Progenitor cell of endocrine pancreas (in vitro differentiated cells): ENCODE measurements around the gene CHRND. TPM values are rescaled to one million over a fixed set of nuclear protein-coding genes. Genes with fewer than 3 reads are reported as not detected.

Source experiments
- DNase-seq: peaks from one replicate; pipeline ENCODE4 v3.0.0; 2021; ENCODE audit warnings: low spot score; ENCODE audit not compliant: unreplicated experiment
- H3K27ac Mint-ChIP-seq: 2 replicates; pipeline ENCODE4 v1.8.0; 2021; ENCODE audit warnings: mild to moderate bottlenecking, moderate library complexity, mixed read lengths
- H3K27me3 Mint-ChIP-seq: 2 replicates; pipeline ENCODE4 v1.8.0; 2021; ENCODE audit warnings: mixed read lengths
- H3K36me3 Mint-ChIP-seq: 2 replicates; pipeline ENCODE4 v1.8.0; 2022; ENCODE audit warnings: mixed read lengths; ENCODE audit not compliant: insufficient read depth
- H3K4me1 Mint-ChIP-seq: 2 replicates; pipeline ENCODE4 v1.8.0; 2021; ENCODE audit warnings: low read depth, mixed read lengths
- H3K4me3 Mint-ChIP-seq: 2 replicates; pipeline ENCODE4 v1.8.0; 2021; ENCODE audit warnings: low read depth, mild to moderate bottlenecking, moderate library complexity, mixed read lengths
- H3K9me3 Mint-ChIP-seq: 2 replicates; pipeline ENCODE4 v1.8.0; 2021; ENCODE audit warnings: low read depth, mixed read lengths
- CTCF ChIP-seq: fragments of 200-600 bp; sonication (generic); IDR thresholded peaks from one replicate; pipeline ENCODE4 v1.5.0; 2021; ENCODE audit warnings: antibody characterized with exemption, mild to moderate bottlenecking; ENCODE audit not compliant: unreplicated experiment
- total RNA-seq: library from RNA; stranded (reverse); gene quantifications from 2 replicates; pipeline ENCODE4 v1.2.1, GENCODE V29; 2021

The CHRND gene
- total RNA-seq, 1 donor from 2014 or later = 0.12 TPM

GRCh38 chr2:232479341-232480200 is 46.4 kb upstream of the CHRND start:
- no peaks in the 10 kb centered on the region for H3K4me1 Mint-ChIP-seq
- no peaks in the 10 kb centered on the region for H3K36me3 Mint-ChIP-seq
- H3K27ac Mint-ChIP-seq = no peak overlapping the region
- DNase-seq = no peak
- peak; percentile 18 for TF ChIP-seq CTCF
- no peaks in the 10 kb centered on the region for H3K9me3 Mint-ChIP-seq
- no peak overlapping the region for H3K4me3 Mint-ChIP-seq
- peaks cover 37% of the 10 kb centered on the region for H3K27me3 Mint-ChIP-seq

DNA sequence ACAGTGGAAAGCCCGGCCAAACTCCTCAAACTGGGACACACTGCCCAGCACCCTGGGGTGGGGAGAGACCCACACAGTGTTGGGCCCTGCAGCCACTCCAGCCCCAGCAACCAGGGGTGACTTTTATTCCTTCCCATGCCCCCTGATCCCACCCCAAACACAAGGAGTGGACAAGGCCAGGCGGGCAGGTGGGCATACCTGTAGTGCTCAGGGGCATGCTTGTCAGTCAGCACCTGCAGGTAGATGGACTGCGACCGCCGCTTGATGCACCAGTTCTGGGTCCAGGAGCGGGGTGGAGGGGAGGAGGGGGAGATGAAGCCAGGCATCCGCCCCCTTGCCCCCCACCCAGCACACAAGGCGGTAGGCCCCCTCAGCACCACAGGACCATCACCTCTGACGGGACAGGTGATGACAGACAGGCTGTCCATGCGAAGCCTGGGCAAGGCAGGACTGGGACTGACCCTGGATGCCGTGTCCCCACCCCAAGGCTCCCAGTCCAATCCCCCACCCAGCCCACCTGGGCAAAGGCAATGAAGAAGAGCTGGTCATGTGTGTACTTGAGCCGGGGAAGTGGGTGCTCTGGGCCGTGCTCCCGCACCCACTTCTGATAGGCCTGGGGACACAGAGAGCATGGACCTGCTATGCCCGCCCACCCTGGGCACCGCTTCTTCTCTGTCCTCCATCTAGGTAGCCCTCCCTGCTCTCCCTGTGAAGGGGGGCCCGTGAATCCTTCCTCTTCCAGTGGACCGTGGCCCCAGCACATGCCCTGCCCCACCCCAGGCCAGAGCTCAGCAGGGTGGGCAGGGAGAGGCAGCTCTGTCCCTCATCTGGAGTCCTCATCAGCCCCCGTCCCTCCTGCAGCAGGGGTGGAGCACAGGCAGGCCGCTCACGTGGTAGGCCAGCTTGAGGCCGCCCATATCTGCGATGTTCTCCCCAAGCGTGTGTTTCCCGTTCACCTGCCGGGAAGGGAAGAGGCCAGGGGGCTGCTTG is 45.5 kb upstream of the CHRND start:
- no peaks in the 10 kb centered on the region for H3K36me3 Mint-ChIP-seq
- H3K9me3 Mint-ChIP-seq = no peaks in the 10 kb centered on the region
- H3K4me1 Mint-ChIP-seq = no peaks in the 10 kb centered on the region
- H3K27ac Mint-ChIP-seq = no peak overlapping the region
- no peak for TF ChIP-seq CTCF
- H3K4me3 Mint-ChIP-seq = no peak overlapping the region
- H3K27me3 Mint-ChIP-seq = peaks cover 41% of the 10 kb centered on the region
- no peak for DNase-seq

- no peak for DNase-seq
- no peaks in the 10 kb centered on the region for H3K36me3 Mint-ChIP-seq
- H3K4me3 Mint-ChIP-seq = no peak overlapping the region
- H3K27me3 Mint-ChIP-seq = peaks cover 40% of the 10 kb centered on the region
- H3K27ac Mint-ChIP-seq = no peak overlapping the region
- TF ChIP-seq CTCF = no peak
- H3K4me1 Mint-ChIP-seq = no peaks in the 10 kb centered on the region
- no peaks in the 10 kb centered on the region for H3K9me3 Mint-ChIP-seq
Measured at GRCh38 chr2:232481322-232482140, 44.4 kb upstream of the CHRND start.

DNA sequence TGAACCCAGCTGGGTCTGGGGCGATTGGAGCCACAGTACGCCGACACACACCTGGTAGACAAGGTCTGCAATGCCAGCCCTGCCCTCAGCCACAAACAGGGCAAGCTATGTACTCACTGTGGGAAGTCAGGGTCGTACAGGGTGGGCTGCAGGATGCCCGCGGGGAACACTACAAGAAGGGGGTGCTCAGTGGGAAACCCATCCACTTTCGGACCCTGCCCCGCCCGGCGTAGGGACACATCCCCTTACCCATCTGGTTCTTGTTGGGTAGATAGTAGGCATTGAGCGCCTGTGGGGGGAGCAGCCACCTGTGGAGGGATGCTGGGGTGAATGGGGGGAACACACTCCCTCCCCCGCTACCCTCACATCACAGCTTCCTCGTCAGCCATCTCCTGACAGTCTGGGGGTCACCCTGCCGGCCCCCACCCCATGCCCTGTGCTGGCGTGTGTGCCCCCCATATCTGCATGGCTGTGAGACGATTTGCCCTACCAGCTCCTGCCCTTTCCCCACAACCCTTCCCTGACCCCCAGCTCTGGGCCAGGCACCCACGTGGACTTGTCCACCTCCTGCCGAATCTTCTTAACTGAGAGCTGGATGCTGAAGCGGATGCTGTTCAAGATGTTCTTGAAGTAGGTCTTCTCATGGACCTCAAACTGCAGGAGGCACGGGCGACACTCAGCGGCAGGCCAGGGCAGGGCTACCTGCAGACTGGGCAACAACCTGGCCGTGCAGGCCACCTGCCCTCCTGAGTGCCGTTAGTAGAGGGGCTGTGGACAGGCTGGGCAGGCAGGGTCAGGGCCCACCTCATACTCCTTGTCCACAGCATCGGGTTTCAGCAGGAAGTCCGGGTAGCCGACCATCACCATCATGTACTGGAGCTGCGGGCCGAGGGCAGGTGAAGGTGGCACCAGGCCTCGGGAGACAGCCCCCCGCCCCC is 43.4 kb upstream of the CHRND start:
- no peak overlapping the region for H3K4me3 Mint-ChIP-seq
- no peaks in the 10 kb centered on the region for H3K4me1 Mint-ChIP-seq
- no peaks in the 10 kb centered on the region for H3K36me3 Mint-ChIP-seq
- no peak overlapping the region for H3K27ac Mint-ChIP-seq
- H3K9me3 Mint-ChIP-seq = no peaks in the 10 kb centered on the region
- peaks cover 44% of the 10 kb centered on the region for H3K27me3 Mint-ChIP-seq
- TF ChIP-seq CTCF = no peak
- no peak for DNase-seq
